HG02938 (cell line): ENCODE results near the gene ARHGAP26.

Experiments
- ATAC-seq: cut with Tn5 transposase; IDR thresholded peaks from one replicate; pipeline ENCODE4 v1.9.1; 2021; ENCODE audit warnings: mild to moderate bottlenecking, moderate library complexity; ENCODE audit not compliant: unreplicated experiment

The ARHGAP26 gene

GRCh38 chr5:142866563-142867275 lies 96.5 kb downstream of the ARHGAP26 start:
- peak; percentile 79 for ATAC-seq

- no peak for ATAC-seq
These were observed 99.7 kb downstream of the ARHGAP26 start for GRCh38 chr5:142869886-142870285.

GRCh38 chr5:142870532-142871362 lies 100.6 kb downstream of the ARHGAP26 start:
- ATAC-seq: no peak

- no peak for ATAC-seq
These were observed 101.4 kb downstream of the ARHGAP26 start for GRCh38 chr5:142871363-142872193.

DNA sequence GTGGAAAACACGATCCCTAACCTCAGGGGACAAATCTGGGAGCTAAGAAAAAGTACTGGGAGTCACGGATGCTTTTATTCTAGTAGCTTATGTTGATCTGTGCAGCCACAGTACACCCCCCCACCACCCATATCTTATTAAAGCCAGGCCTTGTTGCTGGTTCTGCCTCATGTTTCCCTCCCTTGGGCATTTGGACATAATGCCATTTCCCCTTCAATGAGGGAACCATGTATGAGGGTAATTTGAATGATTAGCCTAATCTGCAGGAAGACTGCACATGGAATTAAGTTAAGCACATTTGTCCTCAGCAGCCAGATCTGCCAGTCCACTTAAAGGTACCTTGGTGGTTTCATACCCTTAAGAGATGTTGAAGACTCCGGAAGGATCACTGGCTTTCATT lies 102.0 kb downstream of the ARHGAP26 start:
- no peak for ATAC-seq

DNA sequence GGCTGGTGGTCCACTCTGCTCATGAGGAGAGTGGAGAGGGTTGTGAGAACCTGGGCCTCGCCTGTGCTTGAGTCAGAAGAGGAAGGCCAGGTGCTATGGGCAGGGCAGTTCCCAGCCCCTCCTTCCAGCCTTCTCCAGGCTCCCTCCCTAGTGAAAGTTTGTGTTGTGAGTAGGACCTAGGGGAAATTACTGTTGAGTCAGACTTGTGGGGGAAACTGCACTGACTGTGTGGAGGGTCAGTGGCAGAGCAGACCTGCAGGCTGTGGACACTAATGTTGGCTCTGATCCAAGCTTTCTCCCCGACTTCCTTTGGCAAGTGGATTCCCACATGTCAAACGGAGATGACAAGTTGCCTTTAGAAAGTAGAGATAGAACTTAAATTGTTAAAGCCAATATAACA lies 102.6 kb downstream of the ARHGAP26 start:
- no peak for ATAC-seq

DNA sequence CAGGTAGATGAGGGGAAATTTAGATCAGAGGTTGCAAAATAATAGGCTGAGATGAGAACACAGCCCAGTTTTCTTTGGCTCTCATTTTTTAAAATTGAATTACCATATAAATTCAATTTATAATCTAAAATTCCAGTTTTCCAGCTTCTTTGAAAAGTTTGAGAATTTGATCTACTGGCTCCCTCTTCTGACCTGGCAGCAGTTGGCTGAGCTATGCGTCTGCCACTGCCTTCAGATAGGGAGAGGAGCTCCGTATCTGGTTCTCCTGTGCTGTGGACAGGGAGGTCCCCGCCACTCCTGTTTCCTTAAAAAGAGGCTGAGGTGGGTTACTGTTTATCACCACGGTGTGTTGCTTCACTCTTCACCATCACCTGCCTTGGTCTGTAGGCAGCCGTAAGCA lies 103.7 kb downstream of the ARHGAP26 start:
- no peak for ATAC-seq

- ATAC-seq: no peak
These were observed 104.4 kb downstream of the ARHGAP26 start for GRCh38 chr5:142874540-142874939.

DNA sequence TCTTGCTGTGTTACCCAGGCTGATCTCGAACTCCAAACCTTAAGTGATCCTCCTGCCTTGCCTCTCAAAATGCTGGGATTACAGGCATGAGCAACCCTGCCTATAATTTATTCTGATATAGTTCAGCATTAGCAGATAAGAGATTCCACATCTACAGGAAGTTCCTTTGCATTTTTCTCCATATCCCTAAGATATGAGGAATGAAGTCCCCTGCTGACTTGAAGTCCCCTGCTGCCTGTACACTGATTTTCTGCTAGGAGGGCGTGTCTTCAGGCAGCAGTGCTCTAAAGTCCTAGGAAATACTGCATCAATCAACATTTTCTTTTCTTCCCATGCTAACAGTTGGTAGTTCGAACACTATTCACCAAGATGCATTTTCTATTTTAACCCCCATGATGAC lies 105.8 kb downstream of the ARHGAP26 start:
- ATAC-seq: no peak

- no peak for ATAC-seq
These were observed 106.6 kb downstream of the ARHGAP26 start for GRCh38 chr5:142876817-142877216.

- no peak for ATAC-seq
These were observed 107.9 kb downstream of the ARHGAP26 start for GRCh38 chr5:142878111-142878510.

GRCh38 chr5:142878638-142879037 lies 108.5 kb downstream of the ARHGAP26 start:
- ATAC-seq: no peak

GRCh38 chr5:142881076-142881783 lies 111.1 kb downstream of the ARHGAP26 start:
- ATAC-seq: no peak

DNA sequence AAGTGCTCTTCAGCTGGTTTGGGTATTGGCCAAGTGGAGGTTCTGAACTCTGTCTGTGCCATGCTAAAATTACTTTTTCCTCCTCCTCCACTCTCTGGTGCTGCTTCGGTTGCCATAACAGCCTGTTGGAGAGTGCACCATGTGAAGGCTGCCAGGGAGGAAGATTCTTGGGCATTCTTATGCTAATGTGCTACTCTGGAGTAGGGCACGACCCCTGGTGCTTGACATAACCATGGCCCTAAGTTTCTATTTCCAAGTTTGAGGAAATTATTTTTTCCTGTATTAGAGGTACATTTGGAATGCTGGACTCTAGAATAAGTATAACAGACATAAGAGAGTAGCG lies 111.6 kb downstream of the ARHGAP26 start:
- no peak for ATAC-seq

DNA sequence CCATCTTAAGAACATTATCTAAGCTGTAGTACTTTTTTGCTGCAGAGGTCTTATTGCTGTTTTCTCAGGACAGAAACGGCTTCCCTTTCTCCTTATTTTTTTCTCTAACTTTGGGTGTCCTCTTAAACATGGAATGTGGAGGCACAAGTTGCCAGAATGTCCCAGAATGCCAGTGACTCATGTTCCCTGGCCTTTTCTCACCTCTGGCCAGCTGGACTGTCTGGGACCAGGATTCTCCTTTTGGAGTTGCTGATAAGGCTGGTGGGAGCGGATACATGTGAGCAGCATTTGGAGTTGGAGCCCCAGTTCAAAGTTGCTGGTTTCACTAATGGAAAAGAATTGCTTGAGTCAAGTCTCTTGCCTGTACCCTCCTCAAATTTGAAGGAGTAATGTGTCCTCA lies 112.8 kb downstream of the ARHGAP26 start:
- no peak for ATAC-seq

DNA sequence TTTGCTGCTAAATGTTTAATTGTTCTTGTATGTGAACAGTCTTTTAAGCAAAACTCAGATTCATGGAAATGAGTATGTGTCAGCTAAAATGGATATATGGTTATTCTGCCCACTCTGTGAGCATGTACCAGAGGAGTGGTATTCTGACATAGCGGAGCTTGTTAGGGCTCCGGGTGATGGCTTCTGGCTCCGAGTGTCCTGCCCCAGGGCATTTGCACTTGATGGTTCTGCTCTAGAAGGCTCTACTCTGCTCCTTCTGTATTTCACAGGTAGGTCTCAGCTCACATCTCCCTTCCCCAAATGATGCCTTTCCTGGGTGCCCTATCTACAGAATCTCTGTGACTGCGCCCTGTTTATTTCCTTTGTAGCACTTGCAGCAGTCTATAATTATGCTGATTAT lies 113.3 kb downstream of the ARHGAP26 start:
- no peak for ATAC-seq

DNA sequence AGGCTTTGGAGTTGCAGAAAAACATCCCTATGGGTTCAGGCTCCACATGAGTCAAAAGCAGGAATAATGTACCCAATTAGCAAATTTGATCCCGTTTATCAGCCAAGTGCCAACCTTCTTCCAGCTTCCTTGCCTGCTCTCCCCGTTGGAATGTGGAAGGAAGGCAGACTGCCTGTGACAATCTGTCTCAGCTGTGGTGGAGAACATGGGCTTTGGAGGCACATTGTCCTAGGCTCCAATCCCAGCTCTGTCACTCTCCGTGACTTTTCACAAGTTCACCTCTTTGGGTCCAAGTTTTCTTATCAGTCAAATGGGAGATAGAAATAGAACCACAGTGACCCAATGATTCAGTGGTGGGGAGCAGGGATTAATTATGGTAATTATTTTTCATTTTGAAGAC lies 113.9 kb downstream of the ARHGAP26 start:
- no peak for ATAC-seq

DNA sequence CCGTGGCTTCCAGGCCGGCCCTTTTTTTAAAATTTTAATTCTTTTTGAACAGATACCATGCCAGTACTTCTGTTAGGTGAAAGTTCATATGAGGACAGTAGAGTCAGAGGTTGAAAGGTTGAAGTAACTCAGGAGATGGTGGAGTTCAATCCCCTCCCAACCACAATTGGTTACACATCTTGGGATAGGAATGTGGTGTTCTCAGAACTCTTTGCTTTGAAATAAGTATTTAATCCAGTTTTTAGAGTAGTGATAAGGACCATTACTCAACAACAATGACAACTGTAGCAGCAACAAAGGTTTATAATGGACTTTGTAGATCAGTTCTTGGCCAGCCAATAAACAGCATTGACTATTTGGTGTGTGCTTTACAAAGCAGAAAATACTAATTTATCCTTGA lies 116.0 kb downstream of the ARHGAP26 start:
- no peak for ATAC-seq

GRCh38 chr5:142886956-142887355 lies 116.8 kb downstream of the ARHGAP26 start:
- ATAC-seq: no peak

DNA sequence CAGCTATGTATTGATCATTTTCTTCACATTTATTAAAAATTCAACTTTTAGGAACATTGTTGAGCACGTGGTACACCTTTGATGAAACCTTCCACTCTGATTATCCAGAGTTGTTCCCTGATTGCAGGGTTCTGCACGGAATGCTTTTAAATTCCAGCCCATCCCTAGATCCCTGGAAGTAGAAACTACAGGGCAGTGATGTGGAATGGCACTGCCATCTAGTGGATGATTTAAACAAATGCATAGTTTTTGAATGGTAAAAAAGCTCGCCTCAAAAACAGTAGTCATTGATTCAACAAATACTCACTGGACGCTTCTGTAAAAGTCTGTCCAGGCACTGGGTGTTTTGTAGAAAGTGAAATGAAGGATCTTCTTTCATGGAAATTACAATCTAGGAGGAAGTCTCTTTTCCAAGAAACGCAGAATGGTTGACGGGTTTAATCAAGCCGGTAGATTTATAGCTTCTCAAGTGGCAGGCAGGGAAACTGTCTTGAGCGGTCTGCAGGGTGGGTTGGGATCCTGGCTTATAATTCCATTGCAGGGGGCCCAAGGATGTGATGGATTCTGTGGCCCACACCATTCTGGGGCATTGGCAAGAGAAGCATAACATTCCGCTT lies 118.4 kb downstream of the ARHGAP26 start:
- no peak for ATAC-seq

- no peak for ATAC-seq
These were observed 121.8 kb downstream of the ARHGAP26 start for GRCh38 chr5:142892021-142892420.
